HepG2 (cell line): Measurements from ENCODE around the gene ZKSCAN8. TPM values are rescaled to one million over a fixed set of nuclear protein-coding genes. Genes with fewer than 3 reads are reported as not detected.
A peak's percentile ranks its signal among the peaks of the same experiment; 100 is the strongest.

Source experiments
- BCL3 ChIP-seq: sonication (generic); formaldehyde crosslinking; IDR thresholded peaks from 2 replicates; pipeline ENCODE4 v1.5.1; 2020; ENCODE audit warnings: mild to moderate bottlenecking, missing genetic modification reagents, moderate library complexity
- CHD4 ChIP-seq: fragments of 200-600 bp; sonication (generic); IDR thresholded peaks from 2 replicates; pipeline ENCODE4 v1.7.0; 2017; ENCODE audit warnings: mild to moderate bottlenecking, low read length, borderline replicate concordance
- ELF3 ChIP-seq: IDR thresholded peaks from 2 replicates; pipeline ENCODE4 v1.6.1; 2016; ENCODE audit warnings: missing genetic modification reagents, missing compliant biosample characterization
- ERF ChIP-seq: IDR thresholded peaks from 2 replicates; pipeline ENCODE4 v1.6.1; 2018; ENCODE audit warnings: missing biosample characterization, missing genetic modification reagents
- GATA4 ChIP-seq: sonication (generic); IDR thresholded peaks from 2 replicates; pipeline ENCODE4 v1.6.1; 2016; ENCODE audit warnings: antibody characterized with exemption, low read depth, borderline replicate concordance
- HMGXB4 ChIP-seq, 2 experiments: sonication (generic) in 1 of 2; formaldehyde crosslinking in 1 of 2; IDR thresholded peaks; 2 replicates each; pipeline versions ENCODE4 v1.4.0 to v1.6.1; 2018 to 2020; ENCODE audit warnings: missing genetic modification reagents in 2 of 2, borderline replicate concordance in 1 of 2, low read depth in 1 of 2, mild to moderate bottlenecking in 1 of 2, missing biosample characterization in 1 of 2
- PCBP2 ChIP-seq: fragments of 200-400 bp; formaldehyde crosslinking; optimal IDR thresholded peaks from 2 replicates; pipeline ENCODE3; 2018; ENCODE audit warnings: low read length, low read depth; ENCODE audit not compliant: poor library complexity, severe bottlenecking
- PRDM15 ChIP-seq: sonication (generic); formaldehyde crosslinking; IDR thresholded peaks from 2 replicates; pipeline ENCODE4 v1.4.0; 2020; ENCODE audit warnings: missing genetic modification reagents
- SMARCC2 ChIP-seq: fragments of 450-650 bp; IDR thresholded peaks from 2 replicates; pipeline ENCODE4 v1.6.1; 2017; ENCODE audit warnings: antibody characterized with exemption, mild to moderate bottlenecking
- ZBTB7B ChIP-seq: sonication (generic); formaldehyde crosslinking; IDR thresholded peaks from 2 replicates; pipeline ENCODE4 v1.4.0; 2020; ENCODE audit warnings: missing genetic modification reagents
- ZNF12 ChIP-seq: sonication (generic); formaldehyde crosslinking; IDR thresholded peaks from 2 replicates; pipeline ENCODE4 v1.5.0; 2020; ENCODE audit warnings: missing genetic modification reagents
- ZNF180 ChIP-seq: sonication (generic); formaldehyde crosslinking; IDR thresholded peaks from 2 replicates; pipeline ENCODE4 v1.4.0; 2020; ENCODE audit warnings: low read depth, missing genetic modification reagents, borderline replicate concordance
- ZNF326 ChIP-seq: sonication (generic); formaldehyde crosslinking; IDR thresholded peaks from 2 replicates; pipeline ENCODE4 v1.4.0; 2020; ENCODE audit warnings: missing genetic modification reagents, borderline replicate concordance
- ZNF557 ChIP-seq: sonication (generic); formaldehyde crosslinking; IDR thresholded peaks from 2 replicates; pipeline ENCODE4 v1.4.0; 2020; ENCODE audit warnings: missing genetic modification reagents
- ZNF615 ChIP-seq: sonication (generic); formaldehyde crosslinking; IDR thresholded peaks from 2 replicates; pipeline ENCODE4 v1.5.0; 2020; ENCODE audit warnings: mild to moderate bottlenecking, missing genetic modification reagents, borderline replicate concordance
- polyA plus RNA-seq, 8 experiments: library from polyadenylated mRNA; depleted of rRNA in 3 of 8; stranded (reverse) in 7 of 8; unstranded in 1 of 8; fragments of >200 nt; fragmentation: Illumina TruSeq in 4 of 8; extraction: Trizol in 4 of 8; gene quantifications; 2 replicates each; pipeline versions ENCODE4 v1.2.1 to v1.2.3, GENCODE V29; 2011 to 2016; ENCODE audit warnings: low read depth in 4 of 8, missing spikeins in 1 of 8, mixed read lengths in 1 of 8; ENCODE audit not compliant: insufficient read depth in 1 of 8
- total RNA-seq, 5 experiments: library from RNA; depleted of rRNA; stranded (reverse); fragments of >200 nt; fragmentation: Illumina TruSeq; extraction: Trizol; gene quantifications; 2 replicates each; pipeline ENCODE4 v1.2.3, GENCODE V29; 2016; ENCODE audit warnings: low read depth in 1 of 5
- TF ChIP-seq, protein P1 (sequence below): sonication (generic); formaldehyde crosslinking; IDR thresholded peaks from 2 replicates; pipeline ENCODE4 v1.5.1; 2020; ENCODE audit warnings: missing genetic modification reagents, mild to moderate bottlenecking, borderline replicate concordance
- TF ChIP-seq, protein P2 (sequence below): sonication (generic); formaldehyde crosslinking; IDR thresholded peaks from 2 replicates; pipeline ENCODE4 v1.4.0; 2020; ENCODE audit warnings: low read depth, mild to moderate bottlenecking, missing genetic modification reagents
- TF ChIP-seq, protein P3 (sequence below): sonication (generic); formaldehyde crosslinking; IDR thresholded peaks from 2 replicates; pipeline ENCODE4 v1.5.0; 2020; ENCODE audit warnings: mild to moderate bottlenecking, low read depth, missing genetic modification reagents, borderline replicate concordance

The ZKSCAN8 gene
- total and polyA plus RNA-seq, 2 of the 13 experiments (the other 11 are each of a cell fraction or from before 2014, with no cell fraction given): 12.4 to 20.9 TPM

DNA sequence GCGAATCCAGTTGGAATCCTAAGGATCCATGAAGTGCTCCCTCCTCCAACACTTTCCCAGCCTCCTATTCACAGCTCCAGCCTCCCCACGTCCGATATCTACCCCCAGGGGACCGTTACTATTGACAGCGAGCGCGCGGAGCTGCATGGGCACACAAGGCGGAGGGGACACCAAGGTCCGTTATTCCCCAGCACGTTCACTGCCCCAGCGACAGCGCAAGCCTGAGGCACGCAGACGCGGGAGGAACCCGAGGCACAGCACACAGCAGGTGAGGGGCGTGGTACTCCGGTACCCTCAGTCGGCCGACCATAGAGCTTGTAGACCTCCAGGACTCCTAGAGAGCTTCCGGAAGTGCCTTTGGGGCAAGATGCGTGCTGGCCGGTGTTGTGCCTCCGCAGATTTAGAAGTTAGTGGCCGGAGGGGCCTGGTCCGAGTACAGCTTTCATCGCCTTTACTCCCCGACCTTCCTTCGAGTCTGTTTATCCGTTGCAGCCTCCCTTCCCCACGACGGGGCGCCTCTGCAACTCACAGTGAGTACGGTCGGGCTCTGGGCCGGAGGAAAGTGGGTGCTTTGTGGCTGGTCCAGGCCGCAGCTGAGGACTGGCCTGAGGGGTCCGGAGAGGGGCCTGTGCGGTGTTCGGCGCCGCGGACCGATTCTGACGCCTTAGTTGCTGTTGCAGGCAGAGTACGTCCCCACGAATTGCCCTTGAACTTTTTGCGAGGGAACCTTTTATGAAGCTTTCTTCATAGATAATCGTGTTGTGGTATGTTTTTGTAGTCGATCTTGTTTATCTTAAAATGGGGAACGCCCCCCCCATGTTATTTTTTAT is at the start of gene ZKSCAN8 (continued):
- TF ChIP-seq ZNF12 (CRISPR knock-in tag) (0 out of 2 replicates have a peak, but pooled peaks have one; percentile 65), CHD4 (no peak), ERF (CRISPR knock-in tag) (peak; percentile 90), ZNF557 (peak; percentile 45), HMGXB4 (CRISPR knock-in tag; IDR thresholded peaks at IDR 0.05; ENCODE audit: borderline replicate concordance in 1 of 2, low read depth in 1 of 2) (peak; percentile 98 to 99), GATA4 (peak; percentile 17; the same call in 1 of the 2 replicates), PCBP2 (no peak), ELF3 (CRISPR knock-in tag) (peak; percentile 95), PRDM15 (CRISPR knock-in tag) (peak; percentile 49; the same call in 1 of the 2 replicates), ZNF180 (CRISPR knock-in tag) (0 out of 2 replicates have a peak, but pooled peaks have one; percentile 20), SMARCC2 (no peak), ZBTB7B (CRISPR knock-in tag) (peak; percentile 89; the same call in 1 of the 2 replicates), ZNF615 (CRISPR knock-in tag) (peak; percentile 95), ZNF326 (CRISPR knock-in tag) (no peak), BCL3 (CRISPR knock-in tag) (peak; percentile 98)
- TF ChIP-seq, protein P1, sequence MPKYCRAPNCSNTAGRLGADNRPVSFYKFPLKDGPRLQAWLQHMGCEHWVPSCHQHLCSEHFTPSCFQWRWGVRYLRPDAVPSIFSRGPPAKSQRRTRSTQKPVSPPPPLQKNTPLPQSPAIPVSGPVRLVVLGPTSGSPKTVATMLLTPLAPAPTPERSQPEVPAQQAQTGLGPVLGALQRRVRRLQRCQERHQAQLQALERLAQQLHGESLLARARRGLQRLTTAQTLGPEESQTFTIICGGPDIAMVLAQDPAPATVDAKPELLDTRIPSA (CRISPR knock-in tag): no peak; the same call in 1 of the 2 replicates
- TF ChIP-seq, protein P2, sequence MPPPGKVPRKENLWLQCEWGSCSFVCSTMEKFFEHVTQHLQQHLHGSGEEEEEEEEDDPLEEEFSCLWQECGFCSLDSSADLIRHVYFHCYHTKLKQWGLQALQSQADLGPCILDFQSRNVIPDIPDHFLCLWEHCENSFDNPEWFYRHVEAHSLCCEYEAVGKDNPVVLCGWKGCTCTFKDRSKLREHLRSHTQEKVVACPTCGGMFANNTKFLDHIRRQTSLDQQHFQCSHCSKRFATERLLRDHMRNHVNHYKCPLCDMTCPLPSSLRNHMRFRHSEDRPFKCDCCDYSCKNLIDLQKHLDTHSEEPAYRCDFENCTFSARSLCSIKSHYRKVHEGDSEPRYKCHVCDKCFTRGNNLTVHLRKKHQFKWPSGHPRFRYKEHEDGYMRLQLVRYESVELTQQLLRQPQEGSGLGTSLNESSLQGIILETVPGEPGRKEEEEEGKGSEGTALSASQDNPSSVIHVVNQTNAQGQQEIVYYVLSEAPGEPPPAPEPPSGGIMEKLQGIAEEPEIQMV (CRISPR knock-in tag): peak; percentile 98
- TF ChIP-seq, protein P3, sequence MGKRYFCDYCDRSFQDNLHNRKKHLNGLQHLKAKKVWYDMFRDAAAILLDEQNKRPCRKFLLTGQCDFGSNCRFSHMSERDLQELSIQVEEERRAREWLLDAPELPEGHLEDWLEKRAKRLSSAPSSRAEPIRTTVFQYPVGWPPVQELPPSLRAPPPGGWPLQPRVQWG (CRISPR knock-in tag): no peak
